Keratinocyte (primary cell): ENCODE data around the gene SYT1. TPM values are rescaled to one million over a fixed set of nuclear protein-coding genes. Genes with fewer than 3 reads are reported as not detected.

Experiments
- DNase-seq: peaks from one replicate; pipeline ENCODE4 v3.0.0-alpha.2; 2011; ENCODE audit warnings: low read depth, missing footprints, low spot score
- FAIRE-seq: peaks from 2 replicates; lab custom pipeline; 2011; peaks lifted over from hg19 to GRCh38; lab: Jason Lieb, UNC
- H2AFZ ChIP-seq: 2 replicates; pipeline ENCODE4 v1.6.0; 2012; ENCODE audit warnings: low read length, control low read depth, inconsistent platforms; ENCODE audit not compliant: control insufficient read depth
- H3K27ac ChIP-seq: 2 replicates; pipeline ENCODE4 v1.5.1; 2011; ENCODE audit warnings: low read length; ENCODE audit not compliant: control insufficient read depth, insufficient read depth
- H3K27me3 ChIP-seq: 3 replicates; pipeline ENCODE4 v1.6.0; 2011; ENCODE audit warnings: low read length; ENCODE audit not compliant: control insufficient read depth, insufficient read depth; ENCODE audit errors: extremely low read depth
- H3K36me3 ChIP-seq, 2 experiments: 2 replicates in 1 of 2; 3 replicates in 1 of 2; pipeline ENCODE4 v1.5.1; 2011; ENCODE audit warnings: low read length in 2 of 2, mild to moderate bottlenecking in 1 of 2; ENCODE audit not compliant: control insufficient read depth in 2 of 2, insufficient read depth in 2 of 2; ENCODE audit errors: extremely low read depth in 1 of 2
- H3K4me1 ChIP-seq: 3 replicates; pipeline ENCODE4 v1.5.1; 2011; ENCODE audit warnings: low read length; ENCODE audit not compliant: control insufficient read depth, insufficient read depth; ENCODE audit errors: extremely low read depth
- H3K4me2 ChIP-seq: 3 replicates; pipeline ENCODE4 v1.6.0; 2011; ENCODE audit warnings: low read depth, low read length; ENCODE audit not compliant: control insufficient read depth, insufficient read depth; ENCODE audit errors: extremely low read depth
- H3K4me3 ChIP-seq, 3 experiments: fragments of 200-600 bp in 1 of 3; sonication (generic) in 1 of 3; 2 replicates in 2 of 3; 3 replicates in 1 of 3; pipeline ENCODE4 v1.5.1; 2011 to 2016; ENCODE audit warnings: low read length in 3 of 3, mild to moderate bottlenecking in 3 of 3, control low read depth in 2 of 3, inconsistent platforms in 1 of 3, low read depth in 1 of 3, mixed read lengths in 1 of 3, mixed run types in 1 of 3, moderate library complexity in 1 of 3; ENCODE audit not compliant: control insufficient read depth in 2 of 3, insufficient read depth in 2 of 3; ENCODE audit errors: extremely low read depth in 1 of 3
- H3K79me2 ChIP-seq: 2 replicates; pipeline ENCODE4 v1.6.0; 2012; ENCODE audit warnings: low read length; ENCODE audit not compliant: control insufficient read depth, insufficient read depth
- H3K9ac ChIP-seq: 3 replicates; pipeline ENCODE4 v1.6.0; 2011; ENCODE audit warnings: low read length; ENCODE audit not compliant: control insufficient read depth, insufficient read depth; ENCODE audit errors: extremely low read depth
- H3K9me1 ChIP-seq: 3 replicates; pipeline ENCODE4 v1.6.0; 2011; ENCODE audit warnings: low read length; ENCODE audit not compliant: control insufficient read depth, insufficient read depth; ENCODE audit errors: extremely low read depth
- H3K9me3 ChIP-seq: 2 replicates; pipeline ENCODE4 v1.5.1; 2012; ENCODE audit warnings: low read depth, low read length; ENCODE audit not compliant: control insufficient read depth
- H4K20me1 ChIP-seq: 3 replicates; pipeline ENCODE4 v1.6.0; 2011; ENCODE audit warnings: low read length; ENCODE audit not compliant: control insufficient read depth, insufficient read depth; ENCODE audit errors: extremely low read depth
- CTCF ChIP-seq, 3 experiments: IDR thresholded peaks in 1 of 3; conservative IDR thresholded peaks in 1 of 3; optimal IDR thresholded peaks in 1 of 3; 2 replicates in 2 of 3; 3 replicates in 1 of 3; pipeline versions ENCODE3 to v1.5.1; 2011; ENCODE audit warnings: low read length in 3 of 3, mild to moderate bottlenecking in 3 of 3, moderate library complexity in 2 of 3, control low read depth in 1 of 3, inconsistent platforms in 1 of 3; ENCODE audit not compliant: insufficient read depth in 2 of 3; ENCODE audit errors: extremely low read depth in 1 of 3
- EZH2 ChIP-seq: IDR thresholded peaks from one replicate; pipeline ENCODE4 v1.6.1; 2012; ENCODE audit warnings: inconsistent platforms, mild to moderate bottlenecking, low read length, moderate library complexity
- dilution Hi-C: fragments of 300-500 bp; cut with MboI; formaldehyde crosslinking; loops from one replicate; pipeline ENCODE4 v1.7.0; 2020; ENCODE audit warnings: low sequenced_read_pairs; ENCODE audit not compliant: extremely low pct_ligation_motif_present
- polyA plus RNA-seq, 5 experiments: library from polyadenylated mRNA; depleted of rRNA in 3 of 5; stranded (reverse) in 3 of 5; stranded (forward) in 1 of 5; unstranded in 1 of 5; fragments of >200 nt; gene quantifications; 1 replicate in 1 of 5; 2 replicates in 3 of 5; 3 replicates in 1 of 5; pipeline versions ENCODE4 v1.2.1 to v1.2.3, GENCODE V29; 2011 to 2012; ENCODE audit warnings: missing spikeins in 2 of 5, low read depth in 1 of 5, low replicate concordance in 1 of 5

Gene SYT1
- polyA plus RNA-seq, 1 donor (not counting 4 experiments of a cell fraction or from before 2014, with no cell fraction given) = 6.1 TPM

- TF ChIP-seq EZH2 (no peak), CTCF (optimal IDR thresholded peaks at IDR 0.05 in 1 of 3, IDR thresholded peaks at IDR 0.05 in 1 of 3, conservative IDR thresholded peaks at IDR 0.05 in 1 of 3; ENCODE audit: extremely low read depth in 1 of 3, insufficient read depth in 2 of 3, low read length in 3 of 3) (no peak)
- H3K9me1 ChIP-seq = no peaks in the 10 kb centered on the region
- H3K36me3 ChIP-seq = no peaks in the 10 kb centered on the region
- H3K27me3 ChIP-seq = no peaks in the 10 kb centered on the region
- H3K4me2 ChIP-seq = no peak overlapping the region
- H3K79me2 ChIP-seq = no peaks in the 10 kb centered on the region
- no peaks in the 10 kb centered on the region for H3K9me3 ChIP-seq
- H3K9ac ChIP-seq = no peak overlapping the region
- no peak for DNase-seq
- no peak overlapping the region for H3K4me3 ChIP-seq
- no peak overlapping the region for H2AFZ ChIP-seq
- no peak for FAIRE-seq
- H3K4me1 ChIP-seq = no peaks in the 10 kb centered on the region
- no peaks in the 10 kb centered on the region for H4K20me1 ChIP-seq
- dilution Hi-C loops = no loop called here
- no peak overlapping the region for H3K27ac ChIP-seq
Measured at GRCh38 chr12:79191391-79191790, 326.8 kb downstream of the SYT1 start.

- no peak overlapping the region for H3K9ac ChIP-seq
- dilution Hi-C loops = no loop called here
- no peaks in the 10 kb centered on the region for H3K79me2 ChIP-seq
- H3K4me1 ChIP-seq = no peaks in the 10 kb centered on the region
- no peak overlapping the region for H3K4me2 ChIP-seq
- H3K4me3 ChIP-seq = no peak overlapping the region
- H2AFZ ChIP-seq = no peak overlapping the region
- DNase-seq = no peak
- no peaks in the 10 kb centered on the region for H3K36me3 ChIP-seq
- H3K27me3 ChIP-seq = no peaks in the 10 kb centered on the region
- H3K9me1 ChIP-seq = no peaks in the 10 kb centered on the region
- no peaks in the 10 kb centered on the region for H4K20me1 ChIP-seq
- H3K27ac ChIP-seq = no peak overlapping the region
- no peaks in the 10 kb centered on the region for H3K9me3 ChIP-seq
- TF ChIP-seq EZH2 (no peak), CTCF (optimal IDR thresholded peaks at IDR 0.05 in 1 of 3, IDR thresholded peaks at IDR 0.05 in 1 of 3, conservative IDR thresholded peaks at IDR 0.05 in 1 of 3; ENCODE audit: extremely low read depth in 1 of 3, insufficient read depth in 2 of 3, low read length in 3 of 3) (no peak)
- no peak for FAIRE-seq
Measured at GRCh38 chr12:79194595-79194994, 330.0 kb downstream of the SYT1 start.
